HepG2 (cell line): Measurements from ENCODE around the gene MRNIP. TPM values are rescaled to one million over a fixed set of nuclear protein-coding genes. Genes with fewer than 3 reads are reported as not detected.

Source experiments
- ARNT ChIP-seq: fragments of 450-650 bp; IDR thresholded peaks from 2 replicates; pipeline ENCODE4 v1.6.1; 2017
- BHLHE40 ChIP-seq: IDR thresholded peaks from 2 replicates; pipeline ENCODE4 v1.6.1; 2011; ENCODE audit warnings: low read length, improper control_type of control experiment
- BORCS8-MEF2B ChIP-seq: sonication (generic); formaldehyde crosslinking; IDR thresholded peaks from 2 replicates; pipeline ENCODE4 v1.8.0; 2022; ENCODE audit warnings: mild to moderate bottlenecking, missing genetic modification reagents
- CERS6 ChIP-seq: sonication (generic); formaldehyde crosslinking; IDR thresholded peaks from 2 replicates; pipeline ENCODE4 v1.5.0; 2020; ENCODE audit warnings: missing genetic modification reagents
- DDIT3 ChIP-seq: sonication (generic); formaldehyde crosslinking; IDR thresholded peaks from 2 replicates; pipeline ENCODE4 v1.4.0; 2020; ENCODE audit warnings: mild to moderate bottlenecking, missing genetic modification reagents
- HNF4A ChIP-seq: sonication (generic); formaldehyde crosslinking; IDR thresholded peaks from 2 replicates; pipeline ENCODE4 v1.4.0; 2020; ENCODE audit warnings: missing genetic modification reagents
- HOXD1 ChIP-seq: sonication (generic); formaldehyde crosslinking; IDR thresholded peaks from 2 replicates; pipeline ENCODE4 v1.5.0; 2020; ENCODE audit warnings: missing genetic modification reagents
- MAF1 ChIP-seq: sonication (generic); formaldehyde crosslinking; IDR thresholded peaks from 2 replicates; pipeline ENCODE4 v1.5.0; 2020; ENCODE audit warnings: missing genetic modification reagents, borderline replicate concordance
- NAIF1 ChIP-seq: sonication (generic); formaldehyde crosslinking; IDR thresholded peaks from 2 replicates; pipeline ENCODE4 v1.5.0; 2020; ENCODE audit warnings: mild to moderate bottlenecking, missing genetic modification reagents, borderline replicate concordance
- NKX3-1 ChIP-seq: sonication (generic); formaldehyde crosslinking; IDR thresholded peaks from 2 replicates; pipeline ENCODE4 v1.5.0; 2020; ENCODE audit warnings: missing genetic modification reagents
- NPAS2 ChIP-seq: sonication (generic); formaldehyde crosslinking; IDR thresholded peaks from 2 replicates; pipeline ENCODE4 v1.8.0; 2022; ENCODE audit warnings: mild to moderate bottlenecking, missing genetic modification reagents, borderline replicate concordance
- NR2F2 ChIP-seq: IDR thresholded peaks from 2 replicates; pipeline ENCODE4 v1.6.1; 2012; ENCODE audit warnings: low read depth, inconsistent platforms, borderline replicate concordance
- SNRNP70 ChIP-seq: fragments of 200-400 bp; formaldehyde crosslinking; IDR thresholded peaks from 2 replicates; pipeline ENCODE4 v1.6.1; 2017; ENCODE audit warnings: mild to moderate bottlenecking, low read depth, low read length, moderate library complexity
- SRSF4 ChIP-seq: fragments of 200-400 bp; formaldehyde crosslinking; IDR thresholded peaks from one replicate; pipeline ENCODE4 v1.6.1; 2018; ENCODE audit warnings: mild to moderate bottlenecking, low read depth, low read length, moderate library complexity; ENCODE audit not compliant: poor library complexity, severe bottlenecking
- ZC3H13 ChIP-seq: sonication (generic); formaldehyde crosslinking; IDR thresholded peaks from 2 replicates; pipeline ENCODE4 v1.8.1; 2023; ENCODE audit warnings: mild to moderate bottlenecking, missing genetic modification reagents, moderate library complexity
- ZMAT3 ChIP-seq: sonication (generic); formaldehyde crosslinking; conservative IDR thresholded peaks from 2 replicates; pipeline ENCODE4 v1.7.0; 2021; ENCODE audit warnings: missing genetic modification reagents
- ZMYM2 ChIP-seq: sonication (generic); formaldehyde crosslinking; IDR thresholded peaks from 2 replicates; pipeline ENCODE4 v1.8.0; 2022; ENCODE audit warnings: mild to moderate bottlenecking, missing genetic modification reagents
- ZNF343 ChIP-seq: sonication (generic); formaldehyde crosslinking; IDR thresholded peaks from 2 replicates; pipeline ENCODE4 v1.4.0; 2020; ENCODE audit warnings: mild to moderate bottlenecking, missing genetic modification reagents
- ZNF639 ChIP-seq: conservative IDR thresholded peaks from 2 replicates; pipeline ENCODE4 v1.6.1; 2018; ENCODE audit warnings: missing genetic modification reagents
- ZNF646 ChIP-seq: sonication (generic); formaldehyde crosslinking; IDR thresholded peaks from 2 replicates; pipeline ENCODE4 v1.9.0; 2021; ENCODE audit warnings: mild to moderate bottlenecking, missing genetic modification reagents
- polyA plus RNA-seq, 8 experiments: library from polyadenylated mRNA; depleted of rRNA in 3 of 8; stranded (reverse) in 7 of 8; unstranded in 1 of 8; fragments of >200 nt; fragmentation: Illumina TruSeq in 4 of 8; extraction: Trizol in 4 of 8; gene quantifications; 2 replicates each; pipeline versions ENCODE4 v1.2.1 to v1.2.3, GENCODE V29; 2011 to 2016; ENCODE audit warnings: low read depth in 4 of 8, missing spikeins in 1 of 8, mixed read lengths in 1 of 8; ENCODE audit not compliant: insufficient read depth in 1 of 8
- total RNA-seq, 5 experiments: library from RNA; depleted of rRNA; stranded (reverse); fragments of >200 nt; fragmentation: Illumina TruSeq; extraction: Trizol; gene quantifications; 2 replicates each; pipeline ENCODE4 v1.2.3, GENCODE V29; 2016; ENCODE audit warnings: low read depth in 1 of 5

MRNIP gene
- total and polyA plus RNA-seq, 2 of the 13 experiments (the other 11 are each of a cell fraction or from before 2014, with no cell fraction given): 15.5 to 34.1 TPM

GRCh38 chr5:179819296-179820126 is 39.1 kb downstream of the MRNIP start (continued):
- TF ChIP-seq ZNF646 (CRISPR knock-in tag): no peak
- no peak for TF ChIP-seq NAIF1 (CRISPR knock-in tag)
- TF ChIP-seq ARNT: no peak
- TF ChIP-seq ZMAT3 (CRISPR knock-in tag): peak; percentile 70; the same call in 1 of the 2 replicates
- peak; percentile 58 for TF ChIP-seq NKX3-1 (CRISPR knock-in tag)
- no peak for TF ChIP-seq DDIT3 (CRISPR knock-in tag)
- no peak for TF ChIP-seq NR2F2
- TF ChIP-seq CERS6: peak; percentile 86; the same call in 1 of the 2 replicates
- peak; percentile 18; the same call in 1 of the 2 replicates for TF ChIP-seq HOXD1
- TF ChIP-seq SNRNP70: no peak
- no peak for TF ChIP-seq SRSF4
- no peak for TF ChIP-seq MAF1 (CRISPR knock-in tag)
- 0 out of 2 replicates have a peak, but pooled peaks have one; percentile 28 for TF ChIP-seq ZMYM2 (CRISPR knock-in tag)
- peak; percentile 40; the same call in 1 of the 2 replicates for TF ChIP-seq NPAS2 (CRISPR knock-in tag)
- TF ChIP-seq ZNF639: 0 out of 2 replicates have a peak, but pooled peaks have one; percentile 6
- no peak; the same call in 1 of the 2 replicates for TF ChIP-seq ZNF343 (CRISPR knock-in tag)
- TF ChIP-seq HNF4A: 0 out of 2 replicates have a peak, but pooled peaks have one; percentile 14
- TF ChIP-seq ZC3H13 (CRISPR knock-in tag): 0 out of 2 replicates have a peak, but pooled peaks have one; percentile 59
- TF ChIP-seq BORCS8-MEF2B: peak; percentile 81; the same call in 1 of the 2 replicates
- TF ChIP-seq BHLHE40: no peak; the same call in 1 of the 2 replicates
